CD4-positive, alpha-beta T cell treated with Interferon alpha-2 for 1 hour (primary cell): ENCODE measurements around the gene SKOR1.

Source experiments
- DNase-seq, 2 donors: peaks; one replicate each; pipeline ENCODE4 v3.0.0-alpha.2; 2020 to 2022

The SKOR1 gene

GRCh38 chr15:67824976-67825880, at the start of gene SKOR1:
Gene SKOR1, plus strand, starts transcription at chr15:67825509. Its CDS starts 94 bp downstream, at chr15:67825603.
- DNase-seq: no peak

- DNase-seq: no peak
These were observed 49.3 kb upstream of the SKOR1 start for GRCh38 chr15:67775998-67776397.

GRCh38 chr15:67776600-67776999, 48.7 kb upstream of the SKOR1 start:
- DNase-seq: no peak

GRCh38 chr15:67777071-67777470, 48.2 kb upstream of the SKOR1 start:
- no peak for DNase-seq

GRCh38 chr15:67777773-67778172, 47.5 kb upstream of the SKOR1 start:
- no peak for DNase-seq

GRCh38 chr15:67778968-67779548, 46.3 kb upstream of the SKOR1 start:
- no peak for DNase-seq

GRCh38 chr15:67779549-67780111, 45.7 kb upstream of the SKOR1 start:
- DNase-seq: no peak

- no peak for DNase-seq
These were observed 44.2 kb upstream of the SKOR1 start for GRCh38 chr15:67781061-67781460.

GRCh38 chr15:67781907-67782690, 43.2 kb upstream of the SKOR1 start:
- DNase-seq: no peak

- DNase-seq: no peak
These were observed 42.7 kb upstream of the SKOR1 start for GRCh38 chr15:67782691-67782991.

GRCh38 chr15:67783303-67783702, 42.0 kb upstream of the SKOR1 start:
- DNase-seq: peak; percentile 68 to 70

- peak; percentile 31 to 65 for DNase-seq
These were observed 41.1 kb upstream of the SKOR1 start for GRCh38 chr15:67784090-67784781.

GRCh38 chr15:67784856-67785430, 40.4 kb upstream of the SKOR1 start:
- DNase-seq: no peak

- DNase-seq: no peak
These were observed 39.9 kb upstream of the SKOR1 start for GRCh38 chr15:67785431-67785830.

GRCh38 chr15:67786646-67787045, 38.7 kb upstream of the SKOR1 start:
- no peak for DNase-seq

GRCh38 chr15:67788986-67789385, 36.3 kb upstream of the SKOR1 start:
- no peak for DNase-seq

- DNase-seq: no peak
These were observed 34.5 kb upstream of the SKOR1 start for GRCh38 chr15:67790610-67791319.

GRCh38 chr15:67792250-67792942, 32.9 kb upstream of the SKOR1 start:
- DNase-seq: no peak

GRCh38 chr15:67794832-67795574, 30.3 kb upstream of the SKOR1 start:
- DNase-seq: no peak
